HepG2 (cell line): ENCODE results near the gene C1orf35. TPM values are rescaled to one million over a fixed set of nuclear protein-coding genes. Genes with fewer than 3 reads are reported as not detected.
A peak's percentile ranks its signal among the peaks of the same experiment; 100 is the strongest.

Experiments used
- ATAC-seq: fragments of 200-7000 bp; cut with Tn5 transposase; 3 replicates; pipeline ENCODE4 v1.9.1; 2020; ENCODE audit warnings: mild to moderate bottlenecking, moderate library complexity
- BruUV-seq: library from RNA; stranded (reverse); fragments of 400-500 nt; replicated peaks from 2 replicates; lab custom pipeline; 2021; lab: Mats Ljungman, UMichigan
- CTCF ChIA-PET: fragments of 300-600 bp; formaldehyde crosslinking; extraction: SDS; loops from one replicate; lab custom pipeline; 2021; ENCODE audit warnings: low total read pairs, inconsistent platforms, low intra/inter-chr PET ratio; lab: Yijun Ruan, JAX
- POLR2A ChIA-PET: fragments of 350-600 bp; sonication (Branson Sonifier 250); formaldehyde crosslinking; loops from one replicate; lab custom pipeline; 2020; ENCODE audit warnings: antibody characterized with exemption, inconsistent platforms; lab: Yijun Ruan, JAX
- DNase-seq: peaks from one replicate; pipeline ENCODE4 v3.0.0-alpha.2; 2015; ENCODE audit warnings: low spot score
- FAIRE-seq: peaks from 3 replicates; lab custom pipeline; 2011; peaks lifted over from hg19 to GRCh38; lab: Jason Lieb, UNC
- H2AFZ ChIP-seq: one replicate; pipeline ENCODE4 v1.6.1; 2011; ENCODE audit warnings: low read length, inconsistent platforms
- H3K27ac ChIP-seq: fragments of 300-600 bp; 3 replicates; pipeline ENCODE4 v1.8.0; 2011; ENCODE audit warnings: mixed run types, mild to moderate bottlenecking, mixed read lengths, low read length, inconsistent platforms; ENCODE audit not compliant: insufficient read depth; ENCODE audit errors: extremely low read length
- H3K27me3 ChIP-seq, 2 experiments: fragments of 200-600 bp in 1 of 2; 2 replicates in 1 of 2; 3 replicates in 1 of 2; pipeline versions ENCODE4 v1.6.0 to v1.8.0; 2011; ENCODE audit warnings: low read length in 2 of 2, mild to moderate bottlenecking in 2 of 2, moderate library complexity in 2 of 2, inconsistent platforms in 1 of 2; ENCODE audit not compliant: insufficient read depth in 2 of 2, control insufficient read depth in 1 of 2
- H3K36me3 ChIP-seq, 2 experiments: fragments of 200-600 bp in 1 of 2; replicated peaks in 1 of 2; 2 replicates in 1 of 2; 3 replicates in 1 of 2; pipeline versions ENCODE4 v1.5.1 to v1.8.0; 2011; ENCODE audit warnings: low read length in 2 of 2, inconsistent platforms in 1 of 2; ENCODE audit not compliant: insufficient read depth in 2 of 2, control insufficient read depth in 1 of 2
- H3K4me1 ChIP-seq: 2 replicates; pipeline ENCODE4 v1.5.1; 2012; ENCODE audit warnings: low read length, inconsistent platforms; ENCODE audit not compliant: insufficient read depth
- H3K4me2 ChIP-seq: 2 replicates; pipeline ENCODE4 v1.6.0; 2011; ENCODE audit warnings: low read depth, low read length, inconsistent platforms
- H3K4me3 ChIP-seq, 3 experiments: fragments of 200-600 bp in 1 of 3; sonication (generic), shearing (Covaris generic) in 1 of 3; replicated peaks in 1 of 3; 2 replicates each; pipeline ENCODE4 v1.5.1; 2011 to 2016; ENCODE audit warnings: low read length in 3 of 3, inconsistent platforms in 2 of 3, low read depth in 2 of 3, mild to moderate bottlenecking in 2 of 3, control low read depth in 1 of 3, mixed read lengths in 1 of 3; ENCODE audit not compliant: insufficient read depth in 1 of 3
- H3K79me2 ChIP-seq: one replicate; pipeline ENCODE4 v1.6.1; 2011; ENCODE audit warnings: low read length, inconsistent platforms; ENCODE audit not compliant: insufficient read depth
- H3K9ac ChIP-seq: 2 replicates; pipeline ENCODE4 v1.6.0; 2011; ENCODE audit warnings: mild to moderate bottlenecking, low read depth, low read length, inconsistent platforms; ENCODE audit not compliant: insufficient read depth
- H3K9me3 ChIP-seq: 2 replicates; pipeline ENCODE4 v1.5.1; 2012; ENCODE audit warnings: mild to moderate bottlenecking, low read length
- H4K20me1 ChIP-seq: 2 replicates; pipeline ENCODE4 v1.6.0; 2011; ENCODE audit warnings: inconsistent platforms, mild to moderate bottlenecking, low read length, moderate library complexity; ENCODE audit not compliant: insufficient read depth
- HCFC1 ChIP-seq: fragments of 150-350 bp; IDR thresholded peaks from 2 replicates; pipeline ENCODE4 v1.6.1; 2014; ENCODE audit warnings: low read depth, low read length
- KDM6A ChIP-seq: IDR thresholded peaks from 2 replicates; pipeline ENCODE4 v1.6.1; 2016; ENCODE audit warnings: low read depth
- NCOA2 ChIP-seq: sonication (generic); formaldehyde crosslinking; IDR thresholded peaks from 2 replicates; pipeline ENCODE4 v1.8.0; 2022; ENCODE audit warnings: inconsistent platforms
- TAF1 ChIP-seq: sonication (generic); formaldehyde crosslinking; IDR thresholded peaks from 2 replicates; pipeline ENCODE4 v1.4.0; 2020; ENCODE audit warnings: missing genetic modification reagents
- ZC3H4 ChIP-seq: sonication (generic); formaldehyde crosslinking; IDR thresholded peaks from 2 replicates; pipeline ENCODE4 v1.4.0; 2020; ENCODE audit warnings: missing genetic modification reagents, borderline replicate concordance
- ZNF235 ChIP-seq: sonication (generic); formaldehyde crosslinking; IDR thresholded peaks from 2 replicates; pipeline ENCODE4 v1.8.1; 2023; ENCODE audit warnings: mild to moderate bottlenecking, missing genetic modification reagents, borderline replicate concordance
- WGBS: methylation state at CpG from one replicate; pipeline ENCODE4 v1.1.6; 2017; ENCODE audit warnings: low lambda C conversion rate; 5-methylcytosine and 5-hydroxymethylcytosine counted together
- in situ Hi-C: cut with HindIII; loops from 2 replicates; pipeline ENCODE4 v1.10.0; 2017; ENCODE audit warnings: low pct_unique_long_range_greater_than_20kb; ENCODE audit not compliant: extremely low pct_ligation_motif_present
- intact Hi-C: fragments of 100-400 bp; cut with micrococcal nuclease; formaldehyde crosslinking; loops from one replicate; pipeline ENCODE4 v1.10.0; 2022; ENCODE audit not compliant: unreplicated experiment
- polyA plus RNA-seq, 8 experiments: library from polyadenylated mRNA; depleted of rRNA in 3 of 8; stranded (reverse) in 7 of 8; unstranded in 1 of 8; fragments of >200 nt; fragmentation: Illumina TruSeq in 4 of 8; extraction: Trizol in 4 of 8; gene quantifications; 2 replicates each; pipeline versions ENCODE4 v1.2.1 to v1.2.3, GENCODE V29; 2011 to 2016; ENCODE audit warnings: low read depth in 4 of 8, missing spikeins in 1 of 8, mixed read lengths in 1 of 8; ENCODE audit not compliant: insufficient read depth in 1 of 8
- total RNA-seq, 5 experiments: library from RNA; depleted of rRNA; stranded (reverse); fragments of >200 nt; fragmentation: Illumina TruSeq; extraction: Trizol; gene quantifications; 2 replicates each; pipeline ENCODE4 v1.2.3, GENCODE V29; 2016; ENCODE audit warnings: low read depth in 1 of 5
- TF ChIP-seq, protein P1 (sequence below): sonication (generic); formaldehyde crosslinking; IDR thresholded peaks from 2 replicates; pipeline ENCODE4 v1.5.0; 2020; ENCODE audit warnings: mild to moderate bottlenecking, missing genetic modification reagents
- TF ChIP-seq, protein P2 (sequence below): sonication (generic); formaldehyde crosslinking; IDR thresholded peaks from 2 replicates; pipeline ENCODE4 v1.4.0; 2020; ENCODE audit warnings: missing genetic modification reagents, borderline replicate concordance
- TF ChIP-seq, protein P3 (sequence below): sonication (generic); formaldehyde crosslinking; IDR thresholded peaks from 2 replicates; pipeline ENCODE4 v1.8.0; 2022; ENCODE audit warnings: mild to moderate bottlenecking, missing genetic modification reagents, moderate library complexity
- TF ChIP-seq, protein P4 (sequence below), 2 experiments: fragments of 450-650 bp in 1 of 2; sonication (generic) in 1 of 2; formaldehyde crosslinking; IDR thresholded peaks; 2 replicates each; pipeline versions ENCODE4 v1.5.0 to v1.8.0; 2020 to 2022; ENCODE audit warnings: mild to moderate bottlenecking in 1 of 2, missing genetic modification reagents in 1 of 2

C1orf35 gene
- total and polyA plus RNA-seq, 2 of the 13 experiments (the other 11 are each of a cell fraction or from before 2014, with no cell fraction given) = 8.1 to 19.3 TPM

DNA sequence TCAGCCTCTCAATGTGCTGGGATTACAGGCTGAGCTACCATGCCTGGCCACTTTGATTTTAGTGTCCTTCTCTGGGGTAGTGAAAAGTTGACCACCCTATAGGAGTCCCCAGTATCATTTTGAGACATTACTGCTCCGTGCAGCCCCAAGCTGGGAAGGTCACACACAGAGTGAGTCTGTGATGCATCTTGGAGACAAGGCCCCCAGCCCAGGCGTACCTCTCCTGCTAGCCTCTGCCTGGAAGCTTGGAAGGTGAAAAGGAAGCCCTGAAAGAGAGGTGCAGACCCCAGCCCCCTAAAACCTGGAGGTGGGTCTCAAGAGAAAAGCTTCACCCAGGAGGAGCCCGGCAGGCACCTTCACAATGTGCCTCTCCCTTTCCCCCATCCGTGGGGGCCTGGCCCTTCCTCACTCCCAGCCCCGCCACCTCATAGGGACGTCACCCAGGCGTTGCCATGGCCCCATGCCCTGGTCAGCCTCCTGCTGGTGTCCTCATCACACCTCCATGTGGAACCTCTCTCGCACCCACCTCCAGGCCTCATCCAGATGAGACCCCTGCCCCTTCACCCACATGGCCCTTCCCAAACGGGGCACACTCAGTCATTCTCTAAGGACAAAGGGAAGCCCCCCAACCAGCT, 26.2 kb downstream of the C1orf35 start:
- DNase-seq (no peak), ATAC-seq (no peak), FAIRE-seq (no peak)
- H3K9me3 ChIP-seq = no peaks in the 10 kb centered on the region
- no peaks in the 10 kb centered on the region for H3K36me3 ChIP-seq
- ChIA-PET CTCF (no interaction called here), POLR2A (no interaction called here)
- intact Hi-C loops = no loop called here
- H3K4me2 ChIP-seq = no peak overlapping the region
- H2AFZ ChIP-seq = no peak overlapping the region
- H3K27ac ChIP-seq = no peak overlapping the region
- H3K4me3 ChIP-seq = no peak overlapping the region
- H3K4me1 ChIP-seq = peaks cover 7% of the 10 kb centered on the region
- no peak overlapping the region for H3K9ac ChIP-seq
- WGBS = 17% methylated on average over 3 of the region's 9 CpGs
- in situ Hi-C loops = loop anchor here (5.0 kb wide), 1 partner anchor 75 kb away; no protein-coding TSS in a partner anchor
- no TSS peak for BruUV-seq
- TF ChIP-seq TAF1 (CRISPR knock-in tag) (no peak), KDM6A (CRISPR knock-in tag) (no peak), HCFC1 (no peak)
- TF ChIP-seq, protein P1, sequence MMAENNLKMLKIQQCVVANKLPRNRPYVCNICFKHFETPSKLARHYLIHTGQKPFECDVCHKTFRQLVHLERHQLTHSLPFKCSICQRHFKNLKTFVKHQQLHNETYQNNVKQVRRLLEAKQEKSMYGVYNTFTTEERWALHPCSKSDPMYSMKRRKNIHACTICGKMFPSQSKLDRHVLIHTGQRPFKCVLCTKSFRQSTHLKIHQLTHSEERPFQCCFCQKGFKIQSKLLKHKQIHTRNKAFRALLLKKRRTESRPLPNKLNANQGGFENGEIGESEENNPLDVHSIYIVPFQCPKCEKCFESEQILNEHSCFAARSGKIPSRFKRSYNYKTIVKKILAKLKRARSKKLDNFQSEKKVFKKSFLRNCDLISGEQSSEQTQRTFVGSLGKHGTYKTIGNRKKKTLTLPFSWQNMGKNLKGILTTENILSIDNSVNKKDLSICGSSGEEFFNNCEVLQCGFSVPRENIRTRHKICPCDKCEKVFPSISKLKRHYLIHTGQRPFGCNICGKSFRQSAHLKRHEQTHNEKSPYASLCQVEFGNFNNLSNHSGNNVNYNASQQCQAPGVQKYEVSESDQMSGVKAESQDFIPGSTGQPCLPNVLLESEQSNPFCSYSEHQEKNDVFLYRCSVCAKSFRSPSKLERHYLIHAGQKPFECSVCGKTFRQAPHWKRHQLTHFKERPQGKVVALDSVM (CRISPR knock-in tag) = peak; percentile 25; the same call in 1 of the 2 replicates
- H3K27me3 ChIP-seq = peaks cover 9 to 23% of the 10 kb centered on the region in 2 experiments; a peak in 3 of 5 replicates
- no peaks in the 10 kb centered on the region; the same call in 1 of the 2 replicates for H4K20me1 ChIP-seq
- peaks cover 7% of the 10 kb centered on the region for H3K79me2 ChIP-seq

DNA sequence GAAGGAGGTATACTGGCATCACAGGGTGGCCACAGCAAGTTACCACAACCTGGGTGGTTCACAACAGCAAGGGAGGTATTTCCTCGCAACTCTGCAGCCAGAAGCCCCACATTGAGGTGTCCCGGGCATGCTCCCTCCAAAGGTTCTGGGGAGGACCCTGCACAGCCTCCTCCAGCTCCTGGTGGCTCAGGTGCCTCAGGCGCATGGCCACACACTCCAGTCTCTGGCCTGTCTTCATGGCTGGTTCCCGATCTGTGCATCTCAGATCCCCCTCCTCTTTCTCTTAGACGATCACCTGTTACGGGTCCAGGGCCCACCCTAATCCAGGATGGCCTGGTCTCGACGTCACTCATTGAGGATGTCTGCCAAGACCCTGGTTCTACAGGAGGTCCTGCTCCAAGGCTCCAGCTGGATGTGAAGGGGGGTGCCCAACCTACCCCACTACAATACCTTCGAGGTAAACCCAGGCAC, 27.3 kb downstream of the C1orf35 start:
- FAIRE-seq (no peak), DNase-seq (no peak), ATAC-seq (no peak)
- Histone ChIP-seq H3K79me2 (no peaks in the 10 kb centered on the region), H3K9me3 (no peaks in the 10 kb centered on the region), H3K4me2 (no peak overlapping the region), H4K20me1 (no peaks in the 10 kb centered on the region; the same call in 1 of the 2 replicates), H2AFZ (no peak overlapping the region), H3K9ac (no peak overlapping the region), H3K4me3 (no peak overlapping the region), H3K27me3 (peaks cover 9 to 23% of the 10 kb centered on the region in 2 experiments; a peak in 3 of 5 replicates), H3K27ac (no peak overlapping the region), H3K36me3 (no peaks in the 10 kb centered on the region), H3K4me1 (no peaks in the 10 kb centered on the region; the same call in 1 of the 2 replicates)
- ChIA-PET POLR2A (no interaction called here), CTCF (no interaction called here)
- intact Hi-C loops = no loop called here
- 10% methylated on average over 2 of the region's 9 CpGs for WGBS
- BruUV-seq = no TSS peak
- in situ Hi-C loops = loop anchor here (5.0 kb wide), 1 partner anchor 74 kb away; no protein-coding TSS in a partner anchor
- TF ChIP-seq NCOA2 (CRISPR knock-in tag) (no peak), ZC3H4 (no peak), ZNF235 (CRISPR knock-in tag) (no peak)
- TF ChIP-seq, protein P2, sequence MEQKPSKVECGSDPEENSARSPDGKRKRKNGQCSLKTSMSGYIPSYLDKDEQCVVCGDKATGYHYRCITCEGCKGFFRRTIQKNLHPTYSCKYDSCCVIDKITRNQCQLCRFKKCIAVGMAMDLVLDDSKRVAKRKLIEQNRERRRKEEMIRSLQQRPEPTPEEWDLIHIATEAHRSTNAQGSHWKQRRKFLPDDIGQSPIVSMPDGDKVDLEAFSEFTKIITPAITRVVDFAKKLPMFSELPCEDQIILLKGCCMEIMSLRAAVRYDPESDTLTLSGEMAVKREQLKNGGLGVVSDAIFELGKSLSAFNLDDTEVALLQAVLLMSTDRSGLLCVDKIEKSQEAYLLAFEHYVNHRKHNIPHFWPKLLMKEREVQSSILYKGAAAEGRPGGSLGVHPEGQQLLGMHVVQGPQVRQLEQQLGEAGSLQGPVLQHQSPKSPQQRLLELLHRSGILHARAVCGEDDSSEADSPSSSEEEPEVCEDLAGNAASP = no peak
- TF ChIP-seq, protein P3, sequence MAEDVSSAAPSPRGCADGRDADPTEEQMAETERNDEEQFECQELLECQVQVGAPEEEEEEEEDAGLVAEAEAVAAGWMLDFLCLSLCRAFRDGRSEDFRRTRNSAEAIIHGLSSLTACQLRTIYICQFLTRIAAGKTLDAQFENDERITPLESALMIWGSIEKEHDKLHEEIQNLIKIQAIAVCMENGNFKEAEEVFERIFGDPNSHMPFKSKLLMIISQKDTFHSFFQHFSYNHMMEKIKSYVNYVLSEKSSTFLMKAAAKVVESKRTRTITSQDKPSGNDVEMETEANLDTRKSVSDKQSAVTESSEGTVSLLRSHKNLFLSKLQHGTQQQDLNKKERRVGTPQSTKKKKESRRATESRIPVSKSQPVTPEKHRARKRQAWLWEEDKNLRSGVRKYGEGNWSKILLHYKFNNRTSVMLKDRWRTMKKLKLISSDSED (CRISPR knock-in tag) = no peak
- TF ChIP-seq, protein P4, sequence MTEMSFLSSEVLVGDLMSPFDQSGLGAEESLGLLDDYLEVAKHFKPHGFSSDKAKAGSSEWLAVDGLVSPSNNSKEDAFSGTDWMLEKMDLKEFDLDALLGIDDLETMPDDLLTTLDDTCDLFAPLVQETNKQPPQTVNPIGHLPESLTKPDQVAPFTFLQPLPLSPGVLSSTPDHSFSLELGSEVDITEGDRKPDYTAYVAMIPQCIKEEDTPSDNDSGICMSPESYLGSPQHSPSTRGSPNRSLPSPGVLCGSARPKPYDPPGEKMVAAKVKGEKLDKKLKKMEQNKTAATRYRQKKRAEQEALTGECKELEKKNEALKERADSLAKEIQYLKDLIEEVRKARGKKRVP (CRISPR knock-in tag; IDR thresholded peaks at IDR 0.05) = no peak
